ENCODE results near the gene SLC39A2.

DNA sequence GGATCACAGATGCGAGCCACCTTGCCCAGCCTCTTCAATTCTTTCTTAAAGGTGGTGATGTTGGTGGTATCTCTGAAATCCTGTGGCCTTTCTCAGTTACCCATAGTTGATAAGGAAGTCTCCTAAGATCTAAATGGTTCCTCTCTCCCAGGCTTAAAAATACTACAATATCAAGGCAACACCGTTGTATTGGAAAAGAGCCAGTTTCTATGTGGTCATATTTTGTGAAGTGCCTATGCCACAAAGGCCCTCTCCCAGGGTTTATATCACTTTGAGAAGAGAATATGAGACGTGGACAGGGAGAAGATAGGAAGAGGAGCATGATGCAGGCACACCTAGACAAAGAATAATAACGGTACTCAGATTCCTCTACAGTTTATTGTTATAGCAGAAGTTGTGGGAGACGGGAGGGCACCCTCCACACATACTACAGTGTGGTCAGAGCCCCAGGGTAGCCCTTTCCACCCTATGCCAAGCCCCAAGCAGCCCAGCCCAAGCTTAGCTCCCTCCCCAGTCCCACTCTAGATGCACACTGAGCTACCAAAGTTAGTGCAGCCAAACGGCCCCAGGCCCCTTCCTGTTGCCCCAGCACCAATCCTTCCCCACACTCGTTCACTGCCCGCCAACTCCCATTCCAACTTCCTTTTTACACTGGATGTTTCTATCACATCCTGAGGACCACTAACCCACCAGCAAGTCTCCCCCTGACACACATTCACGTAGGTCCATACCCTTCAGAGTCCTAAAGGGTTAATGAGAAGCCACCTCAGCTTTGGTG, 17.5 kb downstream of the SLC39A2 start:
- TF ChIP-seq, protein P1, sequence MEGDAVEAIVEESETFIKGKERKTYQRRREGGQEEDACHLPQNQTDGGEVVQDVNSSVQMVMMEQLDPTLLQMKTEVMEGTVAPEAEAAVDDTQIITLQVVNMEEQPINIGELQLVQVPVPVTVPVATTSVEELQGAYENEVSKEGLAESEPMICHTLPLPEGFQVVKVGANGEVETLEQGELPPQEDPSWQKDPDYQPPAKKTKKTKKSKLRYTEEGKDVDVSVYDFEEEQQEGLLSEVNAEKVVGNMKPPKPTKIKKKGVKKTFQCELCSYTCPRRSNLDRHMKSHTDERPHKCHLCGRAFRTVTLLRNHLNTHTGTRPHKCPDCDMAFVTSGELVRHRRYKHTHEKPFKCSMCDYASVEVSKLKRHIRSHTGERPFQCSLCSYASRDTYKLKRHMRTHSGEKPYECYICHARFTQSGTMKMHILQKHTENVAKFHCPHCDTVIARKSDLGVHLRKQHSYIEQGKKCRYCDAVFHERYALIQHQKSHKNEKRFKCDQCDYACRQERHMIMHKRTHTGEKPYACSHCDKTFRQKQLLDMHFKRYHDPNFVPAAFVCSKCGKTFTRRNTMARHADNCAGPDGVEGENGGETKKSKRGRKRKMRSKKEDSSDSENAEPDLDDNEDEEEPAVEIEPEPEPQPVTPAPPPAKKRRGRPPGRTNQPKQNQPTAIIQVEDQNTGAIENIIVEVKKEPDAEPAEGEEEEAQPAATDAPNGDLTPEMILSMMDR (IDR thresholded peaks at IDR 0.05), result no peak
- no peak for TF ChIP-seq EP300 (IDR thresholded peaks at IDR 0.05; ENCODE audit: low read depth)
- no peak for TF ChIP-seq POLR2AphosphoS5 (IDR thresholded peaks at IDR 0.05)

Measured in transverse colon (tissue), 4 donors.